HG02938 (cell line): ENCODE results near the gene NTF4.

ENCODE experiments used
- ATAC-seq: cut with Tn5 transposase; IDR thresholded peaks from one replicate; pipeline ENCODE4 v1.9.1; 2021; ENCODE audit warnings: mild to moderate bottlenecking, moderate library complexity; ENCODE audit not compliant: unreplicated experiment

NTF4 gene, protein sequence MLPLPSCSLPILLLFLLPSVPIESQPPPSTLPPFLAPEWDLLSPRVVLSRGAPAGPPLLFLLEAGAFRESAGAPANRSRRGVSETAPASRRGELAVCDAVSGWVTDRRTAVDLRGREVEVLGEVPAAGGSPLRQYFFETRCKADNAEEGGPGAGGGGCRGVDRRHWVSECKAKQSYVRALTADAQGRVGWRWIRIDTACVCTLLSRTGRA

GRCh38 chr19:49064768-49065611 is at the start of gene NTF4:
TSS of gene NTF4 (minus strand) at chr19:49064818. CDS start at chr19:49061997, 2,821 bp downstream.
- ATAC-seq = no peak

DNA sequence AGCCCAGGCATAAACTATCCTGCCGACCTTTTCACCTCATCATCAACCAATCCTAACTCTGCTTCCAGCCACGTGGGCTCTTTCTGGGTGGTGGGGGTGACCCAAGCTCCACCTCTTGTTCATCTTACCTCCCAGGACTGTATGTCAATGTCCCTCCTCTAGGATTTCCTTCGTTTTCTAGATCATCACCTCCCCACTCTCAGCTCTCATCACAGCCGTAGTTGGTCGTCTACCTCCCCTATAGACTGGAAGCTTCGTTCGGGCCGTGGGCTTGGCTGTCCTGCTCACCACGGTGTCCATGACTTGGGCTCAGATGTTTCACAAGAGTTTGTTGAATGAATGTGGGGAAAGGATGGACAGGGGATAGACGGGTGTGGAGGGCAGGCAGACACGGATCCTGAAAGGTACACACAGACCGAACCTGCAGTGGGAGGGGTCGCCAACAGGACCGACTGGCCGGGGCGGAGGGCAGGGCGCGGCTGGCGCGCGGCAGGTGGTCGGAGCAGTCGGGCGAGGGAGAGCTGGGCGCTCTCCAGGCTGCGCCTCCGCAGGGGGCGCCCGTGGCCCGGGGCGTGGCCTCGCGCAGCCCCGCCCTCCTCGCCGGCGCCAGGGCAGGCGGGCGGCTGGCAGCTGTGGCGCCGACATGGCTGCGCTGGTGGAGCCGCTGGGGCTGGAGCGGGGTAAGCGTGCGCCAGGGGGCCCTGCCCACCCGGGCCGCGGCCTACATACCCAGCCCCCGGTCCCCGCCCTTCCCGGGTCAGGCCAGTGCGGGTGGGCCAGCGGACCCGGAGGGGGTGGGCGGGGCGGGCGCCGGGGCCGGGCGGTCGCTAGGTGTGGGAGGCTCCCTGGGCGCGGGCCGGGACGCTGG is 49.4 kb upstream of the NTF4 start, which contains the start of gene LIN7B:
Gene LIN7B, plus strand, starts transcription at position 609 of the 868 bp plus-strand sequence. Its CDS starts 35 bp downstream, at position 644.
- ATAC-seq = no peak

GRCh38 chr19:49111218-49111998 is 46.8 kb upstream of the NTF4 start:
- no peak for ATAC-seq

DNA sequence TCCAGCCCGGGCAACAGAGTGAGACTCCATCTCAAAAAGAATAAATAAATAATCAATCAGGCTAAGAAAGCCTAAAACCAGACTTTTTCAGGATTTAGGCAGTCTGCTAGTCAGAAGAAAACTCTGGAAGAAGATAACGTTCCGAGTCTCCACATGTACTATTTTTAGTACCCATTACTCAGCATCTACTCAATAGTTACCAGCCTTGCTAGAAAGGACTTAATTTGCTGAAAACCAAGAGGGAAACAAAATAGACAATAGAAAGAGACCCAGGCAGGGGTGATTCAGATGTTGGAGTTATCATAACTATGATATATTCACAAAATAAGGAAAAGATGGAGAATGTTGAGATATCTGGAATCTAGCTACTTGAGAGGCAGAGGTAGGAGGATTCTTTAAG is 45.9 kb upstream of the NTF4 start:
- ATAC-seq = no peak

DNA sequence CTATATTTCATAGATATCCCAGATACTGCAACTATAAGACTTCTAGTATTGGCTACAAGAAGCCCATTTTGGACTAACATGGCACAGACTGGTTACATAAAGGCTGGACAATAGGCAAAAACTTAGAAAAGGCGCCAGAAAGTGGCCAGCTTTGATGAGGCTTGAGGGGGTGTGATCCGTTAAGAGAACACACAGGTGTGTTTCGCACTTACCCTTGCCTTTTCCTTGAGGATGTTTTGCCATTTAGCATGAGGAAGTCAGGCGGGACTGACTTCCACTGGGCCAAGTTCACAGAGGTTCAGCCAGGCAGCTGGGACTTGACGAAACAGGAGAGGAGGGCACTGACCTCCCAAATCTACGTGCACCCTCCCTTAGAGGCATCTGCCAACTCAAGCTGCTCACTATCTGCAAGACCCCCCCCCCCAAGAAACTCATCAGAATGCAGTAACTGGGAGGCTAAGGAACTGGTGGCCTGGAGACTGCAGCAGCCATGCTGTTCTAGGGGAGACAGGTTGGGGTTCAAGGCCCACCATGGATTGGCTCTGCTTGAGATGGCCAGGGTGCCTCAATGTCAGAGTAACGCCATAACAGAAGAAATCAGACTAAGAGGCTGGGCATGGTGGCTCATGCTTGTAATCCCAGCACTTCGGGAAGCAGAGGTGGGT is 45.1 kb upstream of the NTF4 start:
- no peak for ATAC-seq

- ATAC-seq = no peak
Observed at GRCh38 chr19:49109051-49109450, 44.4 kb upstream of the NTF4 start.

DNA sequence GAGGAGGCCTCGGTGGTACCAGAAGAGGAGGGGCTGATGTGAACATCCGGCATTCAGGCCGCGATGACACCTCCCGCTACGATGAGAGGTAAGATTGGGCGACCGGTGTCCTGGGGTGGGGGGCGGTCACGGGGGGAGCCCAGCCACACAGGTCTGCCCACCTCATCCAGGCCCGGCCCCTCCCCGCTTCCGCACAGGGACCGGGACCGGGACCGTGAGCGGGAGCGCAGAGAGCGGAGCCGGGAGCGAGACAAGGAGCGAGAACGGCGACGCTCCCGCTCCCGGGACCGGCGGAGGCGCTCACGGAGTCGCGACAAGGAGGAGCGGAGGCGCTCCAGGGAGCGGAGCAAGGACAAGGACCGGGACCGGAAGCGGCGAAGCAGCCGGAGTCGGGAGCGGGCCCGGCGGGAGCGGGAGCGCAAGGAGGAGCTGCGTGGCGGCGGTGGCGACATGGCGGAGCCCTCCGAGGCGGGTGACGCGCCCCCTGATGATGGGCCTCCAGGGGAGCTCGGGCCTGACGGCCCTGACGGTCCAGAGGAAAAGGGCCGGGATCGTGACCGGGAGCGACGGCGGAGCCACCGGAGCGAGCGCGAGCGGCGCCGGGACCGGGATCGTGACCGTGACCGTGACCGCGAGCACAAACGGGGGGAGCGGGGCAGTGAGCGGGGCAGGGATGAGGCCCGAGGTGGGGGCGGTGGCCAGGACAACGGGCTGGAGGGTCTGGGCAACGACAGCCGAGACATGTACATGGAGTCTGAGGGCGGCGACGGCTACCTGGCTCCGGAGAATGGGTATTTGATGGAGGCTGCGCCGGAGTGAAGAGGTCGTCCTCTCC is 43.2 kb upstream of the NTF4 start:
- no peak for ATAC-seq

DNA sequence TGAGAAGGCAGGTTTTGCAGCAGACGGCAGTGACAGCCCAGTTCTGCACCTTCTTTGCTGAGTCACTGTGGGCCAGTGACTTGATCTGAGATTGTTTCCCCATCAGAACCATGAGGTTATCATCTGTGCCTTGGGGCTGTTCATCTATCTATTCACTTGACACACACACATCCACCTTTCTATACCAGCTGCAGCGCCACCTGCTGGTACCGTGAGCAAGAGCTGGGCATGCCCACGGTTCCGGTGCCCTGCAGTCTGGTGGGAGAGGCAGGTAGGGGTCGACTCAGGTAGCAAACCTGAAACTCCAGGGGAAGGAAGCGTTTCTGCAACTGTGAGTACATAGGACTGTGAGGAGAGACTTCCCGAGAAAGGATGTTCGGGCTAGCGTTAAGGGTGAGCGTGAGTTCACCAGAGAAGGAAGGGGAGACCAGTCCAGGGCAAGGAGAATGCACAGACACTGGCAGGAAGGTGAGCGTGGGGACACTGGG is 42.1 kb upstream of the NTF4 start:
- ATAC-seq = no peak

DNA sequence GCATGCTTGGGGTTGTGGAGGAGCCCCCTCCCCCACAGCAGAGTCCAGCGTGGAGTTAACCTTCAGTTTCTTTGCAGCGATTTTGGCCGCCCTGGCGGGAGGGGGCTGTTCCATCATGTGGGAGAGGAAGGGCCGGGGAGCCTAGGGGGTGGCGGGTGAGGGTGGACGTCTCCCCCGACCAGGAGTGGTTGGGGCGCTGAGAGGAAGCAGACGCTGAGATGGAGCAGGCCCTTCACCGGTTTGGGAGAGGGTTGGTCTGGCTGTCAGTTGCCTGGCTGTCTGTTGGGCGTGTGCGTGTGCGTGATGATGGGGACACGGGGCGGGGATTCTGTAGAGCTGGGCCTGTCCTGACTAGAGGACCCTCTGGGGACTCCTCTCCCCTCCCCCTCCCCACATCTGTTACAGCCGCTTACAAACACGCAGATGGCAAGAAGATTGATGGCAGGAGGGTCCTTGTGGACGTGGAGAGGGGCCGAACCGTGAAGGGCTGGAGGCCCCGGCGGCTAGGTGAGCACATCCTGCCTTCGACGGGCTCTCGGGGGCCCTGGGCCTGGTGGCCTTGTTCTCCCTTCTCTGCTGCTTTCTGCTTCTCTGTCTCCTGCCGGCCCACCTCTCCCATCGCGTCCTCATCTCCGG is 39.7 kb upstream of the NTF4 start:
- no peak for ATAC-seq

GRCh38 chr19:49103331-49104085 is 38.9 kb upstream of the NTF4 start:
- ATAC-seq = no peak

GRCh38 chr19:49102303-49102702 is 37.7 kb upstream of the NTF4 start:
- ATAC-seq = no peak

- ATAC-seq = no peak
Observed at GRCh38 chr19:49101160-49101559, 36.5 kb upstream of the NTF4 start.

DNA sequence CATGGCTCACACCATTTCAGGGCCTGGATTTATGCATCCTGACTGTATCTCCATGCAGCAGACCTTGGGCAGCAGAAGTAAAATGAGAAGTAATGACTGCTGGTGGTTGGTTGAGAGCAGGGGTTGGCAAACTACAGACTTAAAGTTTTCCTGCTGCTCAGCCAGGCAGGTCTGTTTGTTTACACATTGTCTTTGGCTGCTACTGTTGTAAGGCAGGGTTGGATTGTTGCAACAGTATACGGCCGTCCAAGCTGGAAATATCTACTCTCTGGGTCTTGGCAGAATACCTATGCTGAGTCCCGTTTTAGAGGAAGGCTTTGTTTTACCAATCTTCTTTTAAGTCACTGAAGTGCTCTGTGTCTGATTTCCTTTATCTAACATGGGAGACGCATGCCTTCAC is 34.2 kb upstream of the NTF4 start:
- ATAC-seq = no peak

DNA sequence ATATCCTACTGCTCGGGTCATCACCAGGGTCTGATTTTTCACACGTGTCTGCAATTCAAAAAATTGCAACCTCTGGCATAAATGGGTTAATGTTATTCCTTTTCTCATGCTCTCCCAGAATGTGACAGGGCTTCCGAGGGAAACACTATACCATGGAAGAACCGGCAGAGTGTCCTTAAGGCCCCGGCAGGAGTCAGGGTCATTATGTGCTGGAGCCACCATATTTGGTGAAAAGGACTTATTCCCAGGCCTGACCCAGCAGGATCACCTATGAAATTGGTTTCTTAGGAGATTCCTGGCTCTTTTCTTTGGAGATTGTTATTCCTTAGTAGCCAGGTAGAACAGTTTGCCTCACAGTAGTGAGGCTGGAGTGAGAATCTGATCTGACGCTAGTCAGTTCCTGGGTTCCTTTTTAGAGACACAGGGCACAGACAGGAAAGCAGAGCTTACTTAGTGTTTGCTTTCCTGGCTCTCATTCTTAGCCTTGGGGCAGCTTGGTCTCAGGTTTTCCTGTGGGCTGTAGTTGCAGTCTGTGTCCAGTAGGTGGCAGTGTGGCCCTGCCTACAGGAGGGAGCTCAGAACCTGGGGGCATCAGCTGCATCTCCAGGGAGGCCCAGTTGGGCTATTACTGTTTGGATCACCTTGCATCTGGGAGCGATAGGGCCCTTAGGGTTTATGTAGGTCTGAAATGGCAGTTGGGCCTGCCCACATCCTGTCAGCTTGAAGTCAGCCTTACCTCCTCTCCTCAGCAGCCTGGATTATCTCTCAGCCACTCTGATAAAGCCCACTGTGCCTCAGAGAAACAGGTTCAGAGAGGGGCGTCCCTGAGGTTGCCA is 33.1 kb upstream of the NTF4 start:
- ATAC-seq = no peak

DNA sequence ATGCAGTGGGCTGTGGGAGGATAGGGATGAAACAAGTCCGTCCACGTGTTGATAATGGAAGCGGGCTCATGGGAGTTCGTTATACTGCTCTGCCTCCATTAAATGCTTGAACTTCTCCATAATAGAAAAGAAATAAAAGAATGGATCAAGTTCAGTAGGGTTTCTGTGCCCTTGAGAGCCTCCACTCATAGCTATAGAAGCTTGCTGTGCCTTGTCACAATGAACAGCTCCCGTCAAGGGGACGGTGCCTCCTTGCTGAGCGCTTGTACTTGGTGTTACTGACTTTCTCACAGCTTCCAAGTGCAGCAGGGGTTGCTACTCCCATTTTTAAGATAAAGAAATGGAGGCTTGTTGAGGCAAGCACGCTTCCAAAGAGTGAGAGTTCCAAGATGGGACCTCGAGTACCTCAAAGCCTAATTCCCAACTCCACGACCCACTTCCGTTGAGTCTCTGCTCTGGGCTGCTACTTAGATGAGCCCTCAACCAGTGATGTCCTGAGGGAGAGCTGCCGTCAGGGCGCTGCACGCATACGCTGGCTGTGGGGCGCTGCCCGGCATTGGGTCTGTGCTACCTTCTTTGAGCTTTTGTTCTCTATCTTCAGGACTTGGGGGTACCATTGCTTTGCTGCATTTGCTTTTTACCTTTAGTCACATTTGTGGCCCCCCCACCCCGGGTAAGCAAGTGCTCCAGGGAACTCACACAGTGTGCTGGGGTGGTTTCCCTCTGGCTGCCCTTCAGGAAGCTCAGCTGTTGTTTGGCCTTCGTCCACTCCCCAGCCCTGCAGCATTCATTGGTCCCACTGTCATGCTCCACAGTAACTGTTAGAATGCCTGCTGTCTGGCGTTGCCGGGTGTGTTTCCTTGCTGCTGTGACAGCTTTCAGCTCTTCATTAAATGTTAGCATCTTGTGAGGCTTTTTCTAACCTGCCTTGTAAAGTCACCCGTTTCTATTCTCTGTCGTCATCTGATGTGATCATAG is 30.2 kb upstream of the NTF4 start:
- ATAC-seq = no peak

DNA sequence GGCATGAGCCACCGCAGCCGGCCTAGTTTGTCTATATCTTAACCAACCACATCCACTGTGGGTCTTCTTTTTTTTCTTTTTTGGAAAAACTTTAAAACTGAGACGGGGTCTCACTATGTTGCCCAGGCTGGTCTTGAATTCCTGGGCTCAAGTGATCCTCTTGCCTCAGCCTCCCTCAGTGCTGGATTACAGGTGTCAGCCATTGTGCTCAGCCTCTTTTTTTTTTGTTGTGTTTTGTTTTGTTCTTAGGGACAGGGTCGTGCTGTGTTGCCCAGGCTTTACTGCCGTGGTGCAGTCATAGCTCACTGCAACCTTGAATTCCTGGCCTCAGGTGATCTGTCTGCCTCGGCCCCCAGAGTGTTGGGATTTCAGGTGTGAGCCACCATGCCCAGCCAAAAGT is 28.1 kb upstream of the NTF4 start:
- ATAC-seq = no peak
